Parathyroid adenoma (tissue), 2 donors: Measurements from ENCODE around the gene ATXN7L3.
"Not testable (repeated sequence)": the region's sequence is repeated elsewhere in the genome, so short reads cannot be mapped to it uniquely, and the experiment has no call there.

Experiments used
- H2AFZ ChIP-seq: fragments of 300-600 bp; sonication (generic); one replicate; pipeline ENCODE4 v1.7.0; 2017; ENCODE audit warnings: antibody characterized with exemption, mild to moderate bottlenecking
- H3K27ac ChIP-seq: fragments of 300-600 bp; sonication (generic); one replicate; pipeline ENCODE4 v1.7.0; 2017
- H3K27me3 ChIP-seq: fragments of 300-600 bp; sonication (generic); one replicate; pipeline ENCODE4 v1.7.0; 2017; ENCODE audit warnings: low read length; ENCODE audit not compliant: control insufficient read depth, insufficient read depth
- H3K36me3 ChIP-seq: fragments of 300-600 bp; sonication (generic); one replicate; pipeline ENCODE4 v1.7.0; 2017; ENCODE audit warnings: low read length; ENCODE audit not compliant: control insufficient read depth, insufficient read depth
- H3K4me1 ChIP-seq: fragments of 300-600 bp; sonication (generic); one replicate; pipeline ENCODE4 v1.7.0; 2017; ENCODE audit warnings: control low read depth
- H3K4me2 ChIP-seq: fragments of 300-600 bp; sonication (generic); one replicate; pipeline ENCODE4 v1.7.0; 2017; ENCODE audit warnings: low read length
- H3K4me3 ChIP-seq: fragments of 300-600 bp; sonication (generic); one replicate; pipeline ENCODE4 v1.7.0; 2017; ENCODE audit warnings: low read depth, low read length
- H3K79me2 ChIP-seq: fragments of 300-600 bp; sonication (generic); one replicate; pipeline ENCODE4 v1.7.0; 2017; ENCODE audit warnings: control low read depth
- H3K9ac ChIP-seq: fragments of 300-600 bp; sonication (generic); one replicate; pipeline ENCODE4 v1.7.0; 2017; ENCODE audit warnings: mild to moderate bottlenecking
- H3K9me3 ChIP-seq: fragments of 300-600 bp; sonication (generic); one replicate; pipeline ENCODE4 v1.7.0; 2017; ENCODE audit warnings: low read length; ENCODE audit not compliant: control insufficient read depth
- CTCF ChIP-seq: fragments of 300-600 bp; sonication (generic); IDR thresholded peaks from one replicate; pipeline ENCODE4 v1.7.0; 2017; ENCODE audit warnings: antibody characterized with exemption, mild to moderate bottlenecking
- donor health status: primary hyperparathyroidism.

Gene ATXN7L3

GRCh38 chr17:44199553-44200477, at the start of gene ATXN7L3:
Gene ATXN7L3, minus strand, starts transcription at chr17:44199884. Its CDS starts 1,814 bp downstream, at chr17:44198070.
- Histone ChIP-seq H3K4me1 (peaks cover 11% of the 10 kb centered on the region), H3K27me3 (no peaks in the 10 kb centered on the region), H3K4me3 (peak within 1 kb of the TSS; percentile 85), H3K79me2 (no peaks in the 10 kb centered on the region), H3K9me3 (no peaks in the 10 kb centered on the region), H3K36me3 (no peaks in the 10 kb centered on the region), H3K9ac (peak within 1 kb of the TSS; percentile 94), H3K4me2 (peak within 1 kb of the TSS; percentile 99), H2AFZ (peak within 1 kb of the TSS; percentile 98), H3K27ac (peak within 1 kb of the TSS; percentile 90)
- no peak for TF ChIP-seq CTCF

DNA sequence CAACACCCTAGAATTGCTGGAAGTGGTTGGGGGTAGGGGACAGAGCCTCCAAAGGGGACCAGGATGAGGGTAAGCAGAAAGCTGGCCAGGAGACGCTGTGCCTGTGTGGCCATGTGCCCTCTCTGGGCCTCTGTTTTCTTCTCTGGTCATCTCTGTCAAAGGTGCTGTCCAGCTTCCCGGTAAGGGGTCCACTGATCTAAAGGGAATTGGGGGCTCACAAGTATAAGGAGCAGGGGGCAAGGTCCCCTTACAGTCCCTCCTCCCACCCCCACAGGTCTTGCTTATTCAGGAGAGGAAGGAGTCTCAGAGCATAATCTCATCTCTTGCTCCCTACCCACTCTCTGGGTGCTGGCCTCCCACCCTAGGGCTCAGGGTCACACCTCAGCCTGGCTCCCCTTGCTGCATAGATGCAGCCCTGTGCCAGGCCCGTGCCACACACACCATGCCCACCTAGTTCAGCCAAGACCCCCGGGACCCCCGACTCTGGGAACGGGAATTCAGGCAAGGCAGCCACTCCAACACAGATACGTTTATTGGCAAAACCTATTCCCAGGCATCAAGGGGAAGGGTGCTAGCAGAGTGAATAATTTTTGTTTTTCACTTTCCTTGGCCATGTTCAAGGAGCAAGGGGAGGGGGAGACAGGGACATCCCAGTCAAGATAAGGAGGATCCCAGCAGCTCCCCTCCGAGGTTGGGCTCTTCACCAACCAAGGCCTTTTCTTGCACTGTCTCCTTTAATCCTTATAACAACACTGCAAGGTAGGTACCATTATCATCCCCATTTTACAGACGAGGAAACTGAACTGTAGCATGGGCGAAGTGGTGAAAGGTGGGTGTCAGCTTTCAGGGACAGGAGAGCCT, 48.4 kb upstream of the ATXN7L3 start:
- no peaks in the 10 kb centered on the region for H3K9me3 ChIP-seq
- no peaks in the 10 kb centered on the region for H3K4me1 ChIP-seq
- H3K27me3 ChIP-seq, result no peaks in the 10 kb centered on the region
- H3K36me3 ChIP-seq, result no peaks in the 10 kb centered on the region
- H3K79me2 ChIP-seq, result no peaks in the 10 kb centered on the region
- no peak overlapping the region for H3K4me2 ChIP-seq
- TF ChIP-seq CTCF, result no peak
- H3K9ac ChIP-seq, result no peak overlapping the region
- no peak overlapping the region for H2AFZ ChIP-seq
- no peak overlapping the region for H3K4me3 ChIP-seq
- H3K27ac ChIP-seq, result no peak overlapping the region

- Histone ChIP-seq H3K9me3 (no peaks in the 10 kb centered on the region), H3K9ac (no peak overlapping the region), H3K36me3 (no peaks in the 10 kb centered on the region), H3K79me2 (no peaks in the 10 kb centered on the region), H2AFZ (no peak overlapping the region), H3K4me3 (no peak overlapping the region), H3K27me3 (no peaks in the 10 kb centered on the region), H3K4me1 (no peaks in the 10 kb centered on the region), H3K4me2 (no peak overlapping the region), H3K27ac (no peak overlapping the region)
- TF ChIP-seq CTCF, result no peak
These were observed 47.8 kb upstream of the ATXN7L3 start for GRCh38 chr17:44247440-44247841.

GRCh38 chr17:44241106-44241624, 41.5 kb upstream of the ATXN7L3 start:
- no peak overlapping the region for H3K4me2 ChIP-seq
- H3K4me1 ChIP-seq, result no peaks in the 10 kb centered on the region
- no peaks in the 10 kb centered on the region for H3K79me2 ChIP-seq
- H3K27me3 ChIP-seq, result no peaks in the 10 kb centered on the region
- no peak overlapping the region for H3K27ac ChIP-seq
- H3K36me3 ChIP-seq, result no peaks in the 10 kb centered on the region
- H3K4me3 ChIP-seq, result no peak overlapping the region
- H2AFZ ChIP-seq, result no peak overlapping the region
- H3K9me3 ChIP-seq, result no peaks in the 10 kb centered on the region
- no peak for TF ChIP-seq CTCF
- H3K9ac ChIP-seq, result no peak overlapping the region

GRCh38 chr17:44237886-44238285, 38.2 kb upstream of the ATXN7L3 start:
- not testable (repeated sequence) for H3K27ac ChIP-seq, H3K9ac ChIP-seq, H3K36me3 ChIP-seq, H3K4me2 ChIP-seq, H3K9me3 ChIP-seq, H3K79me2 ChIP-seq, H3K4me3 ChIP-seq, H3K27me3 ChIP-seq, H2AFZ ChIP-seq, H3K4me1 ChIP-seq
